GM12878 (cell line): Measurements from ENCODE around the gene IFT122. TPM values are rescaled to one million over a fixed set of nuclear protein-coding genes. Genes with fewer than 3 reads are reported as not detected.
A peak's percentile ranks its signal among the peaks of the same experiment; 100 is the strongest.
"Not testable (repeated sequence)": the region's sequence is repeated elsewhere in the genome, so short reads cannot be mapped to it uniquely, and the experiment has no call there.

Experiments
- ATAC-seq: fragments of 200-7000 bp; cut with Tn5 transposase; 3 replicates; pipeline ENCODE4 v1.9.1; 2020; ENCODE audit warnings: mild to moderate bottlenecking, moderate library complexity
- BruUV-seq: library from RNA; stranded (reverse); fragments of 400-500 nt; replicated peaks from 2 replicates; lab custom pipeline; 2021; lab: Mats Ljungman, UMichigan
- CTCF ChIA-PET: fragments of 300-600 bp; sonication (Branson Sonifier 250); formaldehyde crosslinking; extraction: SDS; loops from one replicate; lab custom pipeline; 2021; ENCODE audit warnings: inconsistent platforms; lab: Yijun Ruan, JAX
- POLR2A ChIA-PET: fragments of 350-600 bp; formaldehyde crosslinking; extraction: SDS; loops from one replicate; lab custom pipeline; 2021; ENCODE audit warnings: inconsistent platforms; lab: Charles Lee
- RAD21 ChIA-PET: fragments of 300-600 bp; sonication (Branson Sonifier 250); formaldehyde crosslinking; loops from one replicate; lab custom pipeline; 2023; ENCODE audit warnings: antibody characterized with exemption; ENCODE audit not compliant: unreplicated experiment; lab: Charles Lee
- SMC1A ChIA-PET: fragments of 300-600 bp; sonication (Branson Sonifier 250); formaldehyde crosslinking; loops from one replicate; lab custom pipeline; 2023; ENCODE audit not compliant: unreplicated experiment, uncharacterized antibody; lab: Charles Lee
- DNase-seq: peaks from one replicate; pipeline ENCODE4 v3.0.0-alpha.2; 2011; ENCODE audit warnings: low read depth, low spot score
- FAIRE-seq: peaks from 3 replicates; lab custom pipeline; 2011; peaks lifted over from hg19 to GRCh38; lab: Jason Lieb, UNC
- H2AFZ ChIP-seq: 2 replicates; pipeline ENCODE4 v1.6.0; 2011; ENCODE audit warnings: low read depth, low read length, control low read depth; ENCODE audit not compliant: control insufficient read depth
- H3K27ac ChIP-seq: 2 replicates; pipeline ENCODE4 v1.5.1; 2011; ENCODE audit warnings: control low read depth; ENCODE audit not compliant: control insufficient read depth, insufficient read depth
- H3K27me3 ChIP-seq, 2 experiments: replicated peaks in 1 of 2; 2 replicates each; pipeline versions ENCODE4 v1.6.0 to v1.6.1; 2011; ENCODE audit warnings: low read length in 1 of 2; ENCODE audit not compliant: control insufficient read depth in 2 of 2, insufficient read depth in 2 of 2
- H3K36me3 ChIP-seq, 2 experiments: 2 replicates each; pipeline ENCODE4 v1.5.1; 2011; ENCODE audit warnings: low read length in 1 of 2; ENCODE audit not compliant: control insufficient read depth in 2 of 2, insufficient read depth in 2 of 2
- H3K4me1 ChIP-seq: 2 replicates; pipeline ENCODE4 v1.6.1; 2011; ENCODE audit warnings: mild to moderate bottlenecking, low read length, moderate library complexity, mixed read lengths; ENCODE audit not compliant: control insufficient read depth, insufficient read depth
- H3K4me2 ChIP-seq: 2 replicates; pipeline ENCODE4 v1.6.0; 2011; ENCODE audit warnings: control low read depth; ENCODE audit not compliant: control insufficient read depth, insufficient read depth
- H3K4me3 ChIP-seq: fragments of 200-600 bp; sonication (generic); 2 replicates; pipeline ENCODE4 v1.5.1; 2016
- H3K79me2 ChIP-seq: 2 replicates; pipeline ENCODE4 v1.6.0; 2011; ENCODE audit warnings: low read length; ENCODE audit not compliant: control insufficient read depth, insufficient read depth
- H3K9ac ChIP-seq: 2 replicates; pipeline ENCODE4 v1.8.0; 2011; ENCODE audit warnings: low read length, control low read depth, mixed read lengths; ENCODE audit not compliant: control insufficient read depth, insufficient read depth
- H3K9me3 ChIP-seq: replicated peaks from 3 replicates; pipeline ENCODE4 v1.5.1; 2011; ENCODE audit warnings: mild to moderate bottlenecking, low read length; ENCODE audit not compliant: control insufficient read depth, insufficient read depth
- H4K20me1 ChIP-seq: 2 replicates; pipeline ENCODE4 v1.6.0; 2011; ENCODE audit not compliant: control insufficient read depth, insufficient read depth
- CEBPB ChIP-seq, 2 experiments: fragments of 150-350 bp in 1 of 2; IDR thresholded peaks; 2 replicates each; pipeline ENCODE4 v1.6.1; 2012 to 2014; ENCODE audit warnings: low read depth in 2 of 2, low read length in 2 of 2, borderline replicate concordance in 1 of 2, inconsistent platforms in 1 of 2
- IKZF1 ChIP-seq: fragments of 450-650 bp; conservative IDR thresholded peaks from 2 replicates; pipeline ENCODE4 v1.6.1; 2017; ENCODE audit warnings: antibody characterized with exemption, mild to moderate bottlenecking
- KLF5 ChIP-seq: fragments of 450-650 bp; IDR thresholded peaks from 2 replicates; pipeline ENCODE4 v1.6.1; 2014; ENCODE audit warnings: mild to moderate bottlenecking; ENCODE audit not compliant: partially characterized antibody
- RAD21 ChIP-seq: IDR thresholded peaks from 2 replicates; pipeline ENCODE4 v1.6.1; 2011; ENCODE audit warnings: mild to moderate bottlenecking, low read depth, low read length, moderate library complexity; ENCODE audit not compliant: insufficient read depth
- RB1 ChIP-seq: fragments of 450-650 bp; formaldehyde crosslinking; IDR thresholded peaks from 2 replicates; pipeline ENCODE4 v1.6.1; 2017; ENCODE audit warnings: mild to moderate bottlenecking, borderline replicate concordance
- RELA ChIP-seq: fragments of 450-650 bp; IDR thresholded peaks from 2 replicates; pipeline ENCODE4 v1.8.0; 2014; ENCODE audit warnings: borderline replicate concordance; ENCODE audit not compliant: partially characterized antibody
- SMC3 ChIP-seq: IDR thresholded peaks from 2 replicates; pipeline ENCODE4 v1.6.1; 2011; ENCODE audit warnings: low read length, improper control_type of control experiment, borderline replicate concordance
- SP1 ChIP-seq: IDR thresholded peaks from one replicate; pipeline ENCODE4 v1.6.1; 2011; ENCODE audit warnings: low read depth, low read length
- STAT1 ChIP-seq: fragments of 450-650 bp; conservative IDR thresholded peaks from 2 replicates; pipeline ENCODE4 v1.6.1; 2014; ENCODE audit warnings: antibody characterized with exemption, mild to moderate bottlenecking
- YY1 ChIP-seq: IDR thresholded peaks from 2 replicates; pipeline ENCODE4 v1.6.1; 2011; ENCODE audit warnings: low read depth, mild to moderate bottlenecking, low read length
- ZNF24 ChIP-seq: fragments of 450-650 bp; IDR thresholded peaks from 2 replicates; pipeline ENCODE4 v1.6.1; 2017; ENCODE audit warnings: antibody characterized with exemption, mild to moderate bottlenecking
- WGBS: methylation state at CpG from one replicate; pipeline ENCODE4 v1.1.6; 2016; ENCODE audit warnings: low lambda C conversion rate; ENCODE audit not compliant: insufficient replicate concordance, insufficient coverage; ENCODE audit errors: missing lambda C conversion rate; 5-methylcytosine and 5-hydroxymethylcytosine counted together
- in situ Hi-C: fragments of 300-500 bp; cut with MboI; formaldehyde crosslinking; loops from 9 replicates; pipeline ENCODE4 v1.14.3; 2018; ENCODE audit warnings: mixed read lengths
- intact Hi-C: fragments of 100-400 bp; cut with micrococcal nuclease; formaldehyde crosslinking; loops from one replicate; pipeline ENCODE4 v1.14.2; 2022; ENCODE audit not compliant: unreplicated experiment
- polyA plus RNA-seq, 11 experiments: library from polyadenylated mRNA; depleted of rRNA in 4 of 11; unstranded in 6 of 11; stranded (reverse) in 5 of 11; fragments of >200 nt; fragmentation: Nextera tagmentation in 4 of 11; fragmentation: Illumina TruSeq in 1 of 11; extraction: Ambion mirVana in 4 of 11; extraction: Trizol in 1 of 11; gene quantifications; 1 replicate in 1 of 11; 2 replicates in 10 of 11; pipeline versions ENCODE4 v1.2.1 to v1.2.3, GENCODE V29; 2011 to 2016; ENCODE audit warnings: inconsistent platforms in 2 of 11, missing spikeins in 2 of 11, low read depth in 1 of 11
- total RNA-seq, 4 experiments: library from RNA; depleted of rRNA in 3 of 4; stranded (reverse); fragments of >200 nt in 3 of 4; fragmentation: Illumina TruSeq in 1 of 4; extraction: Trizol in 1 of 4; gene quantifications; 2 replicates each; pipeline versions ENCODE4 v1.2.1 to v1.2.3, GENCODE V29; 2013 to 2021
- TF ChIP-seq, protein P1 (sequence below): fragments of 450-650 bp; IDR thresholded peaks from 2 replicates; pipeline ENCODE4 v1.6.1; 2016; ENCODE audit warnings: mild to moderate bottlenecking
- TF ChIP-seq, protein P2 (sequence below), 3 experiments: IDR thresholded peaks in 2 of 3; conservative IDR thresholded peaks in 1 of 3; 2 replicates each; pipeline ENCODE4 v1.5.1; 2011; ENCODE audit warnings: low read depth in 3 of 3, low read length in 3 of 3, mild to moderate bottlenecking in 3 of 3, control low read depth in 2 of 3, moderate library complexity in 2 of 3, inconsistent platforms in 1 of 3, mixed read lengths in 1 of 3; ENCODE audit not compliant: control insufficient read depth in 2 of 3, insufficient read depth in 1 of 3; ENCODE audit errors: extremely low read depth in 1 of 3

IFT122 gene
- total and polyA plus RNA-seq, 10 of the 15 experiments (the other 5 are each of a cell fraction or from before 2014, with no cell fraction given), result 1.8 to 19.2 (median 8.4) TPM

DNA sequence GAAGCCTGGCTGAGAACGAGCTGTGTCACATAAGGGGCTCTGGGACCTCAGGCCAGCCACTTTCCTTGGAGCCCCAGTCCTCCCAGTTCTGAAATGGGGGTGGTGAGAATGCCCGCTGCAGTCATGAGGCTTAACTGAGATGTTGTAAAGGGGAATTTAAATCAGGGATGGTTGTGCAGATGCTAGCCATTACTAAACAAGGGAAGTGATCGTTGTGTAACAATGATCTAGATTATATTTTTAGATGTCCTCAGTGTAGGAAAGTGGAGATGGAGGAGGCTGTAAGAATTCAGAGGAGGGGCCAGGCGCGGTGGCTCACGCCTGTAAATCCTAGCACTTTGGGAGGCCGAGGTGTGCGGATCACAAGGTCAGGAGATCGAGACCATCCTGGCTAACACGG is 49.2 kb downstream of the IFT122 start:
- not testable (repeated sequence) for BruUV-seq

DNA sequence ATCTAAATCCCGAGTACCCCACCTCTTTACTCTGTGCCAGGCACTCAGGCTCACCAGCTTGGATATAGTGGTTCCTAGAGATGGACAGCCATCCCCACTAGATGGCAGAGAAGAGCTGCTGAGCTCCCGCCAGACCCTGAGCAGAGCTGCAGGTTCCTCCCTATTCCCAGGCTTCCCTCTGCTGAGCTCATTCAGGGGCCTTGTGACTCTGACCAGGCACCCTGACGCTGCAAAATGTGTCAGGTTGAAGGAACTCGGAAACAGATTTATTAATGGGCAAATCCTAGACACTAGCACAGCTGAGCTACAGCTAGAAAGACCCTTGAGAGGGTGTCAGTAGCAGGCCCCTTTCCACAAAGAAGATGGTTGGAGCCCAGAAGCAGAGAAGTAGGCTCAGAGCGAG is 50.2 kb downstream of the IFT122 start:
- Histone ChIP-seq H4K20me1 (no peaks in the 10 kb centered on the region), H3K9me3 (no peaks in the 10 kb centered on the region), H3K4me2 (no peak overlapping the region), H2AFZ (peak overlapping the region; percentile 12; the same call in 1 of the 2 replicates), H3K9ac (no peak overlapping the region), H3K4me1 (peaks cover 15% of the 10 kb centered on the region), H3K27me3 (no peaks in the 10 kb centered on the region), H3K36me3 (no peaks in the 10 kb centered on the region; a peak in 1 of 4 replicates), H3K79me2 (no peaks in the 10 kb centered on the region), H3K4me3 (no peak overlapping the region), H3K27ac (no peak overlapping the region)
- intact Hi-C loops (loop anchor here (1.0 to 10.0 kb wide), 6 partner anchors 105 to 444 kb away; no protein-coding TSS in a partner anchor), in situ Hi-C loops (loop anchor here (5.0 kb wide), 1 partner anchor 342 kb away; no protein-coding TSS in a partner anchor)
- FAIRE-seq (peak; percentile 57), DNase-seq (peak; percentile 12), ATAC-seq (peak; percentile 99)
- CTCF ChIA-PET, result interaction anchor here (0.6 to 3.3 kb wide), 48 partner anchors 10 to 616 kb away, joined by 3 to 37 read pairs (median 4); partner anchors contain the start of gene PLXND1
- SMC1A ChIA-PET, result interaction anchor here (0.6 to 2.2 kb wide), 24 partner anchors 10 to 444 kb away, joined by 3 to 18 read pairs (median 4); no protein-coding TSS in a partner anchor
- POLR2A ChIA-PET, result interaction anchor here (0.6 kb wide), 1 partner anchor 350 kb away, joined by 3 read pairs; no protein-coding TSS in a partner anchor
- no TSS peak for BruUV-seq
- 13% methylated on average over 5 of the region's 5 CpGs for WGBS
- RAD21 ChIA-PET, result interaction anchor here (0.5 to 2.6 kb wide), 36 partner anchors 10 to 445 kb away, joined by 3 to 25 read pairs (median 4); partner anchors contain the start of genes IFT122 and MBD4
- TF ChIP-seq ZNF24 (no peak), RAD21 (peak; percentile 83), CEBPB (IDR thresholded peaks at IDR 0.05; ENCODE audit: borderline replicate concordance in 1 of 2, low read depth in 2 of 2, low read length in 2 of 2) (no peak), STAT1 (0 out of 2 replicates have a peak, but pooled peaks have one; percentile 29), KLF5 (no peak), IKZF1 (peak; percentile 38; the same call in 1 of the 2 replicates), SMC3 (peak; percentile 83), RB1 (peak; percentile 55; the same call in 1 of the 2 replicates), YY1 (0 out of 2 replicates have a peak, but pooled peaks have one; percentile 55), RELA (peak; percentile 48), SP1 (peak; percentile 14)
- TF ChIP-seq, protein P1, sequence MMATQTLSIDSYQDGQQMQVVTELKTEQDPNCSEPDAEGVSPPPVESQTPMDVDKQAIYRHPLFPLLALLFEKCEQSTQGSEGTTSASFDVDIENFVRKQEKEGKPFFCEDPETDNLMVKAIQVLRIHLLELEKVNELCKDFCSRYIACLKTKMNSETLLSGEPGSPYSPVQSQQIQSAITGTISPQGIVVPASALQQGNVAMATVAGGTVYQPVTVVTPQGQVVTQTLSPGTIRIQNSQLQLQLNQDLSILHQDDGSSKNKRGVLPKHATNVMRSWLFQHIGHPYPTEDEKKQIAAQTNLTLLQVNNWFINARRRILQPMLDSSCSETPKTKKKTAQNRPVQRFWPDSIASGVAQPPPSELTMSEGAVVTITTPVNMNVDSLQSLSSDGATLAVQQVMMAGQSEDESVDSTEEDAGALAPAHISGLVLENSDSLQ, result peak; percentile 11; the same call in 1 of the 2 replicates
- TF ChIP-seq, protein P2, sequence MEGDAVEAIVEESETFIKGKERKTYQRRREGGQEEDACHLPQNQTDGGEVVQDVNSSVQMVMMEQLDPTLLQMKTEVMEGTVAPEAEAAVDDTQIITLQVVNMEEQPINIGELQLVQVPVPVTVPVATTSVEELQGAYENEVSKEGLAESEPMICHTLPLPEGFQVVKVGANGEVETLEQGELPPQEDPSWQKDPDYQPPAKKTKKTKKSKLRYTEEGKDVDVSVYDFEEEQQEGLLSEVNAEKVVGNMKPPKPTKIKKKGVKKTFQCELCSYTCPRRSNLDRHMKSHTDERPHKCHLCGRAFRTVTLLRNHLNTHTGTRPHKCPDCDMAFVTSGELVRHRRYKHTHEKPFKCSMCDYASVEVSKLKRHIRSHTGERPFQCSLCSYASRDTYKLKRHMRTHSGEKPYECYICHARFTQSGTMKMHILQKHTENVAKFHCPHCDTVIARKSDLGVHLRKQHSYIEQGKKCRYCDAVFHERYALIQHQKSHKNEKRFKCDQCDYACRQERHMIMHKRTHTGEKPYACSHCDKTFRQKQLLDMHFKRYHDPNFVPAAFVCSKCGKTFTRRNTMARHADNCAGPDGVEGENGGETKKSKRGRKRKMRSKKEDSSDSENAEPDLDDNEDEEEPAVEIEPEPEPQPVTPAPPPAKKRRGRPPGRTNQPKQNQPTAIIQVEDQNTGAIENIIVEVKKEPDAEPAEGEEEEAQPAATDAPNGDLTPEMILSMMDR (IDR thresholded peaks at IDR 0.05 in 2 of 3, conservative IDR thresholded peaks at IDR 0.05 in 1 of 3; ENCODE audit: control insufficient read depth in 2 of 3, extremely low read depth in 1 of 3, insufficient read depth in 1 of 3, low read depth in 3 of 3, low read length in 3 of 3), result peak; percentile 84 to 89 (median 86)

More for the DNA sequence above, 49.2 kb downstream of the IFT122 start:
- intact Hi-C loops, H3K9me3 ChIP-seq, H3K4me3 ChIP-seq, FAIRE-seq, DNase-seq, H3K79me2 ChIP-seq, ATAC-seq, H3K27me3 ChIP-seq, H3K4me2 ChIP-seq, H4K20me1 ChIP-seq, H2AFZ ChIP-seq, in situ Hi-C loops, H3K9ac ChIP-seq, POLR2A ChIA-PET, H3K36me3 ChIP-seq, H3K27ac ChIP-seq: not testable (repeated sequence)
- peaks cover 15% of the 10 kb centered on the region for H3K4me1 ChIP-seq
- 77% methylated on average over 9 of the region's 10 CpGs for WGBS
- CTCF ChIA-PET, result interaction anchor here (1.1 to 2.3 kb wide), 9 partner anchors 9 to 445 kb away, joined by 4 to 30 read pairs (median 11); no protein-coding TSS in a partner anchor
- RAD21 ChIA-PET, result interaction anchor here (2.0 to 2.6 kb wide), 3 partner anchors 64 to 139 kb away, joined by 8 to 25 read pairs (median 12); no protein-coding TSS in a partner anchor
- SMC1A ChIA-PET, result interaction anchor here (1.4 to 2.2 kb wide), 4 partner anchors 9 to 335 kb away, joined by 4 to 18 read pairs (median 7); no protein-coding TSS in a partner anchor
